Measurements from ENCODE around the gene PBX1.

GRCh38 chr1:164853146-164853545 lies 294.2 kb downstream of the PBX1 start:
- TF ChIP-seq CTCF (IDR thresholded peaks at IDR 0.05; ENCODE audit: low read depth, low read length): no peak
- TF ChIP-seq EZH2phosphoT487 (IDR thresholded peaks at IDR 0.05; ENCODE audit: low read depth): no peak

Measured in OCI-LY3 (cell line).